Heart left ventricle (tissue), 16 donors: ENCODE measurements around the gene NEDD4L. TPM values are rescaled to one million over a fixed set of nuclear protein-coding genes. Genes with fewer than 3 reads are reported as not detected.

ENCODE experiments used
- ATAC-seq, 4 donors: fragments of 200-7000 bp; cut with Tn5 transposase; one replicate each; pipeline ENCODE4 v1.9.1; 2020 to 2022; ENCODE audit warnings: moderate library complexity in 4 of 4, mild to moderate bottlenecking in 3 of 4, moderate number of reproducible peaks in 1 of 4
- DNase-seq, 5 donors: peaks; one replicate each; pipeline ENCODE4 v3.0.0-alpha.2; 2020
- H3K27ac ChIP-seq, 12 donors: fragments of 200-600 bp; sonication (generic) in 4 of 12; one replicate each; pipeline versions ENCODE4 v1.5.0 to v1.8.0; 2016 to 2022; ENCODE audit warnings: mild to moderate bottlenecking in 2 of 12
- H3K27me3 ChIP-seq, 9 donors: fragments of 200-600 bp; sonication (generic) in 2 of 9; one replicate each; pipeline versions ENCODE4 v1.5.1 to v1.8.0; 2016 to 2022; ENCODE audit warnings: mild to moderate bottlenecking in 3 of 9
- H3K36me3 ChIP-seq, 9 donors: fragments of 200-600 bp; sonication (generic) in 2 of 9; one replicate each; pipeline versions ENCODE4 v1.5.0 to v1.8.0; 2018 to 2022; ENCODE audit warnings: mild to moderate bottlenecking in 2 of 9
- H3K4me1 ChIP-seq, 12 donors: fragments of 200-600 bp; sonication (generic) in 4 of 12; one replicate each; pipeline versions ENCODE4 v1.5.0 to v1.8.0; 2016 to 2022; ENCODE audit warnings: mild to moderate bottlenecking in 3 of 12
- H3K4me3 ChIP-seq, 12 donors: fragments of 200-600 bp; sonication (generic) in 4 of 12; one replicate each; pipeline versions ENCODE4 v1.5.0 to v1.8.0; 2017 to 2022; ENCODE audit warnings: mild to moderate bottlenecking in 9 of 12, moderate library complexity in 4 of 12
- H3K9me3 ChIP-seq, 12 donors: fragments of 200-600 bp; sonication (generic) in 4 of 12; one replicate each; pipeline versions ENCODE4 v1.5.0 to v1.8.0; 2016 to 2022; ENCODE audit warnings: mild to moderate bottlenecking in 1 of 12
- CTCF ChIP-seq, 12 donors: fragments of 200-600 bp; sonication (generic) in 4 of 12; IDR thresholded peaks; one replicate each; pipeline versions ENCODE4 v1.5.0 to v1.8.0; 2018 to 2022; ENCODE audit warnings: antibody characterized with exemption in 12 of 12, mild to moderate bottlenecking in 5 of 12
- POLR2A ChIP-seq, 2 donors: fragments of 450-650 bp; IDR thresholded peaks; one replicate each; pipeline ENCODE4 v1.6.1; 2017; ENCODE audit warnings: antibody characterized with exemption in 2 of 2, mild to moderate bottlenecking in 2 of 2, moderate library complexity in 2 of 2
- WGBS, 4 donors: extraction: QIAGEN DNeasy Blood & Tissue Kit in 2 of 4; methylation state at CpG; one replicate each; pipeline versions ENCODE4 v1.1.5 to v1.1.7; 2013 to 2018; 5-methylcytosine and 5-hydroxymethylcytosine counted together
- intact Hi-C, 10 donors: fragments of 100-400 bp; cut with DNase I; formaldehyde crosslinking; loops; one replicate each; pipeline versions ENCODE4 v1.11.1 to v1.14.2; 2022
- polyA plus RNA-seq, 2 donors: library from polyadenylated mRNA; stranded (reverse); fragments of 200-250 nt; gene quantifications; one replicate each; pipeline ENCODE4 v1.2.3, GENCODE V29; 2013
- total RNA-seq, 9 donors: library from RNA; depleted of rRNA in 2 of 9; stranded (reverse); fragments of >200 nt in 2 of 9; fragmentation: NEBNext Ultra II Directional in 3 of 9; extraction: Animal tissue kit (Norgen Biotek cat#: 25700) in 3 of 9; gene quantifications; one replicate each; pipeline versions ENCODE4 v1.1.0 to v1.2.4, GENCODE V29; 2016 to 2023
- donor health status: ischemic (EF 13 %, LVEDD 7.1; RV severe dilation, severe dysfunction).
- donor health status: healthy with polysubstance abuse.
- donor health status: DM: no; HTN: yes; CAD: no.
- donor health status: DM: no; HTN: no; CAD: no.
- donor health status: ischemic (EF 25% LVEDD 6.9; RV normal size, moderate dysfunction).
- donor health status: ischemic (EF 25% LVEDD 5.7; RV mildly dilated, moderate dysfunction).
- donor health status: healthy.
- donor health status: DM: yes; HTN: yes; CAD: no.
- donor health status: ischemic (EF 35%, LVEDD 5.7; RV mildly dilated, moderate dysfunction).
- donor health status: nonischemic (EF 11% LVEDD 7.7; RV severe dilation, severe dysfunction).
- donor health status: DM: yes; HTN: yes; CAD: no.
- donor health status: PGD.
- donor health status: ischemic (EF 29% LVEDD 5.4; RV normal size, mild dysfunction).
- donor health status: nonischemic (EF 23%, LVEDD 6.1; RV moderate dilation, normal function).

NEDD4L gene
- total and polyA plus RNA-seq, 11 donors = 14.7 to 64.1 (median 51.7) TPM

GRCh38 chr18:58272209-58272608 lies 228.2 kb downstream of the NEDD4L start:
- Histone ChIP-seq H3K27me3 (no peaks in the 10 kb centered on the region), H3K9me3 (no peaks in the 10 kb centered on the region), H3K4me3 (no peak overlapping the region), H3K36me3 (no peaks in the 10 kb centered on the region), H3K27ac (peak overlapping the region in 11 of 12 donors; percentile 8 to 75 (median 58)), H3K4me1 (peaks cover 0 to 56% (median 15%) of the 10 kb centered on the region in 12 donors)
- DNase-seq (no peak), ATAC-seq (no peak)
- intact Hi-C loops = loop anchor here in 1 of 10 donors (5.0 kb wide), 1 partner anchor 35 kb away; no protein-coding TSS in a partner anchor
- TF ChIP-seq POLR2A (IDR thresholded peaks at IDR 0.05) = no peak
- no peak for TF ChIP-seq CTCF (IDR thresholded peaks at IDR 0.05)
- WGBS, 4 donors = 74 to 80% (median 77%) methylated on average over 6 of the region's 6 CpGs

- H3K4me3 ChIP-seq = no peak overlapping the region
- DNase-seq (no peak), ATAC-seq (peak in 3 of 4 donors; percentile 8 to 16 (median 11))
- no peaks in the 10 kb centered on the region for H3K27me3 ChIP-seq
- intact Hi-C loops = loop anchor here in 1 of 10 donors (5.0 kb wide), 1 partner anchor 34 kb away; no protein-coding TSS in a partner anchor
- peak overlapping the region in 10 of 12 donors; percentile 17 to 75 (median 58) for H3K27ac ChIP-seq
- no peaks in the 10 kb centered on the region for H3K9me3 ChIP-seq
- 63 to 73% (median 67%) methylated on average over 7 of the region's 7 CpGs for WGBS, 4 donors
- peaks cover 0 to 59% (median 16%) of the 10 kb centered on the region in 12 donors for H3K4me1 ChIP-seq
- TF ChIP-seq POLR2A (IDR thresholded peaks at IDR 0.05) (no peak), CTCF (IDR thresholded peaks at IDR 0.05) (no peak)
- no peaks in the 10 kb centered on the region for H3K36me3 ChIP-seq
Observed at GRCh38 chr18:58272779-58273435, 228.9 kb downstream of the NEDD4L start.

- Histone ChIP-seq H3K27me3 (no peaks in the 10 kb centered on the region), H3K4me3 (no peak overlapping the region), H3K27ac (peak overlapping the region in 1 of 12 donors; percentile 75), H3K4me1 (peaks cover 0 to 61% (median 11%) of the 10 kb centered on the region in 12 donors), H3K36me3 (no peaks in the 10 kb centered on the region), H3K9me3 (no peaks in the 10 kb centered on the region)
- WGBS, 4 donors = 44 to 97% (median 93%) methylated on average over 1 of the region's 1 CpG
- ATAC-seq (no peak), DNase-seq (no peak)
- intact Hi-C loops = no loop called here
- TF ChIP-seq POLR2A (IDR thresholded peaks at IDR 0.05) (no peak), CTCF (IDR thresholded peaks at IDR 0.05) (no peak)
Observed at GRCh38 chr18:58275176-58275575, 231.2 kb downstream of the NEDD4L start.

- Histone ChIP-seq H3K4me3 (peak overlapping the region in 1 of 12 donors; percentile 4), H3K4me1 (peaks cover 0 to 63% (median 8%) of the 10 kb centered on the region in 12 donors), H3K27ac (peak overlapping the region in 9 of 12 donors; percentile 50 to 66 (median 61)), H3K36me3 (no peaks in the 10 kb centered on the region), H3K9me3 (no peaks in the 10 kb centered on the region), H3K27me3 (no peaks in the 10 kb centered on the region)
- ATAC-seq (peak in 3 of 4 donors; percentile 28 to 32 (median 29)), DNase-seq (no peak)
- intact Hi-C loops = no loop called here
- 44 to 55% (median 53%) methylated on average over 10 of the region's 10 CpGs for WGBS, 4 donors
- TF ChIP-seq POLR2A (IDR thresholded peaks at IDR 0.05) (no peak), CTCF (IDR thresholded peaks at IDR 0.05) (no peak)
Observed at GRCh38 chr18:58276789-58277739, 233.0 kb downstream of the NEDD4L start.
